Measurements from ENCODE around the gene STYXL2.

STYXL2 gene

GRCh38 chr1:167111868-167112709, 18.2 kb downstream of the STYXL2 start:
- no peak for DNase-seq

DNA sequence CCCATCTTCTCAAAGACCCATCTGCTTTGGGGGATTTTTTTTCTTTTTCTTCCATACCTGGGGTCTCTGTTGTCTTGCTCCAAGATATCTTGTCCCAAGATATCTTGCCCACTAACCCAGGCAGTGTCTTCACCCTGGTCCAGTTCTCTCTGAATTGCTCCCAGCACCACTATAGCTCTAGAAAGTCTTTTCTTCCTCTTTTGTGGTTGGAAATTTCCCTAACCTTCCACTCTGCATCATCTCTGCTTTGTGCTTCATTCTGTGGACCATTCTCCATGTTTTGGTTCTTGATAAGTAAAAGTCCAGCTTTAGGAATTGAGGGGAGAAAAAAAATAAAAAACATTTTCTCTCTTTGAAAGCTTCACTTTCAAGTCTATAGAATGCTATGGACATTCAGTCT, 20.9 kb downstream of the STYXL2 start:
- DNase-seq = no peak

DNA sequence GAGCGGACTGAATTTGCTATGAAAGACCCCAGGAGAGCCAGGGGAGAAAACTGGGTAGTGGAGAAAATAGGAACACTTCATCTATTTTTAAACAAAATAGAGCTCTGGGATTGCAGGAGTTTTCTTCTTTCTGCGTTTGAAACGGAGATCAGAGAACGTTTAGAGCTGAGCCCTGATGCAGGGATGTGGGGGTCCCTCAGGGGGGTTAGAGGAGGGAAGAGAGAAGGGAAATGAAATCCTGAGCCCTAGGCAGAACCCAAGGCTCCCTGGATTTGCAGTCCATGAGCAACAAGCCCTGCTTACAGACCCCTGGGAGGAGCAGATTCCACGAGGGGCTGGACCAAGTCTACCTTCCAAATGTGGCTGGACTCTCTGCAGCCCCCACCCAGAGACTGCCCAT, 21.8 kb downstream of the STYXL2 start:
- DNase-seq = no peak

DNA sequence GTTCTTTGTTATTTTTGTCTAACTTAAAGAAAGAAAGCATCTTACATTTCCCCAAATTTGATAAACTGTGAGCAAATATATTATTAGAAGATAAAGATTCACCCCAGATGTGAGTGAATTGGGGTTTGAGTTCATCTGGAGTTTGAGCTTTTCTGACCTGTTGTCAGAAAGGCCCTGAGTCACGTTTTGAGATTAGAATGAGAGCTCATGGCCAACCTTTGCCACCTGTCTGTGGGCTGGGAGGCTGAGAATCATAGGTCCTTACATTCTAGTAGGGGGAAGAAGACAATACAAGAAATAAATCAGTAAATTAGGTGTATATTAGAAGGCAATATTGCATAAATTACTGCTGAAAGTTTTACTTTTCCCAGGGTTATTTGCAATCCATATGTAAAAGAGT, 22.3 kb downstream of the STYXL2 start:
- no peak for DNase-seq

GRCh38 chr1:167117225-167117624, 23.4 kb downstream of the STYXL2 start:
- no peak for DNase-seq

GRCh38 chr1:167118188-167118587, 24.3 kb downstream of the STYXL2 start:
- no peak for DNase-seq

DNA sequence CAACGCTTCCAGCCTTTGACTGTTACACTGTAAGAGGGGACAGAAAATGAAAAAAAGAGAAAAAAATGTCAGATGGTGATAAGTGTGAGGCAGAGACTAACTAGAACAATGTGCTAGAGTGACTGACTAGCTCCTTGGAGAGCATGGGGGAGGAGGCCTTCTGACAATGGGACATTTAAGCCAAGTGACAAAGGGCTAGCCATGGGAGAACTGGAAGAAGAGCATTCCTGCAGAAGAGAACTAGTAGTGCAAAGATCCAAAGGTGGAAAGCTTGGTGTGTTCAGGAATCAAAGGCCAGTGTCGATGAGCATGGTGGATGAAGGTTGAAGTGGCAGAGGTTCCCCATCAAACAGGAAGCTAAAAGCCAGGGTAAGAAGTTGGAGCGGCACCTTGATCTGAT, 25.8 kb downstream of the STYXL2 start:
- DNase-seq = no peak

GRCh38 chr1:167120899-167121298, 27.0 kb downstream of the STYXL2 start:
- no peak for DNase-seq

- peak; percentile 84 for DNase-seq
These were observed 27.7 kb downstream of the STYXL2 start for GRCh38 chr1:167121375-167122120.

DNA sequence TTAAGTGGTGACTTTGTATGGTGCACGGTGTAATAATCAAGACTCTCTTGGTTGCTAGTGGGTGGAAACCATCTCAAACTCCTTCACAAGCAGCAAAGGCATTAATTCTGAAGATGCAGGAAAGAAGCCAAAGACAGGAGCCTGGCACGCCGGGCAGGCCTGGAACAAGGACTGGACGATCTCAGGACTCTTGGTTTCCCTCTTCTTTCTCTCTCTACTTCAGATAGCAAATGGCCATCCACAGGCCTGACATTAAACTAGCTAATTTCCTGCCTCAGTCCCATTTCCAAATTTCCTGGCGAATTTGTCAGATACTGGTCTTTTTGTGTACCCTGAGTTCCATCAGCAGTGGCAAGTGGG, 28.2 kb downstream of the STYXL2 start:
- DNase-seq = no peak

DNA sequence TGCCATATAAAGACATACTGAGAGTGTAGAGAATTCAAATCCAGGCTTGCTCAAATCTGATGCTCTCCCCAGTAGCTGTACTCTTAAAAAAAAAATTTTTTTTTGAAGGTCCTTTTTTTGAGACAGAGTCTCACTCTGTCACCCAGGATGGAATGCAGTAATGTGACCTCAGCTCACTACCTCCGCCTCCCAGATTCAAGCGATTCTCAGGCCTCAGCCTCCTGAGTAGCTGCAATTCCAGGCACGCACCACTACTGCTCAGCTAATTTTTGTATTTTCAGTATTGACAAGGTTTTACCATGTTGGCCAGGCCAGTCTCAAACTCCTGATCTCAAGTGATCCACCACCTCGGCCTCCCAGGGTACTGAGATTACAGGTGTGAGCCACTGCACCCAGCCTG, 28.7 kb downstream of the STYXL2 start:
- DNase-seq = no peak

DNA sequence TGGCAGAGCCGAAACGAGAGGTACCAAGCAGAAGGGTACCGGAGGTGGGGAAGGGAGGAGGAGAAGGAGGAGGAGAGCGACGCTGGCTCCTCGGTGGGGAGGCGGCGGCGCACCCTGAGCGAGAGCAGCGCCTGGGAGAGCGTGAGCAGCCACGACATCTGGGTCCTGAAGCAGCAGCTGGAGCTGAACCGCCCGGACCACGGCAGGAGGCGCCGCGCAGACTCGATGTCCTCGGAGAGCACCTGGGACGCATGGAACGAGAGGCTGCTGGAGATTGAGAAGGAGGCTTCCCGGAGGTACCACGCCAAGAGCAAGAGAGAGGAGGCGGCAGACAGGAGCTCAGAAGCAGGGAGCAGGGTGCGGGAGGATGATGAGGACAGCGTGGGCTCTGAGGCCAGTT, 32.4 kb downstream of the STYXL2 start:
- DNase-seq = no peak

DNA sequence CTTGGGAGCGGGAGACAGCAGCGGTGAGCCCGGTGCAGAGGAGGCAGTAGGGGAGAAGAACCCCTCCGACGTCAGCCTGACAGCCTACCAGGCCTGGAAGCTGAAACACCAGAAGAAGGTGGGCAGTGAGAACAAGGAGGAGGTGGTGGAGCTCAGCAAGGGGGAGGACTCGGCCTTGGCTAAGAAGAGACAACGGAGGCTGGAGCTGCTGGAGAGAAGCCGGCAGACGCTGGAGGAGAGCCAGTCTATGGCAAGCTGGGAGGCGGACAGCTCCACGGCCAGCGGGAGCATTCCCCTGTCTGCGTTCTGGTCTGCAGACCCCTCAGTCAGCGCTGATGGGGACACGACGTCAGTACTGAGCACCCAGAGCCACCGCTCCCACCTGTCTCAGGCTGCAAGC, 32.9 kb downstream of the STYXL2 start:
- no peak for DNase-seq

GRCh38 chr1:167127236-167127635, 33.4 kb downstream of the STYXL2 start:
- DNase-seq = no peak

GRCh38 chr1:167127661-167128060, 33.8 kb downstream of the STYXL2 start:
- no peak for DNase-seq

DNA sequence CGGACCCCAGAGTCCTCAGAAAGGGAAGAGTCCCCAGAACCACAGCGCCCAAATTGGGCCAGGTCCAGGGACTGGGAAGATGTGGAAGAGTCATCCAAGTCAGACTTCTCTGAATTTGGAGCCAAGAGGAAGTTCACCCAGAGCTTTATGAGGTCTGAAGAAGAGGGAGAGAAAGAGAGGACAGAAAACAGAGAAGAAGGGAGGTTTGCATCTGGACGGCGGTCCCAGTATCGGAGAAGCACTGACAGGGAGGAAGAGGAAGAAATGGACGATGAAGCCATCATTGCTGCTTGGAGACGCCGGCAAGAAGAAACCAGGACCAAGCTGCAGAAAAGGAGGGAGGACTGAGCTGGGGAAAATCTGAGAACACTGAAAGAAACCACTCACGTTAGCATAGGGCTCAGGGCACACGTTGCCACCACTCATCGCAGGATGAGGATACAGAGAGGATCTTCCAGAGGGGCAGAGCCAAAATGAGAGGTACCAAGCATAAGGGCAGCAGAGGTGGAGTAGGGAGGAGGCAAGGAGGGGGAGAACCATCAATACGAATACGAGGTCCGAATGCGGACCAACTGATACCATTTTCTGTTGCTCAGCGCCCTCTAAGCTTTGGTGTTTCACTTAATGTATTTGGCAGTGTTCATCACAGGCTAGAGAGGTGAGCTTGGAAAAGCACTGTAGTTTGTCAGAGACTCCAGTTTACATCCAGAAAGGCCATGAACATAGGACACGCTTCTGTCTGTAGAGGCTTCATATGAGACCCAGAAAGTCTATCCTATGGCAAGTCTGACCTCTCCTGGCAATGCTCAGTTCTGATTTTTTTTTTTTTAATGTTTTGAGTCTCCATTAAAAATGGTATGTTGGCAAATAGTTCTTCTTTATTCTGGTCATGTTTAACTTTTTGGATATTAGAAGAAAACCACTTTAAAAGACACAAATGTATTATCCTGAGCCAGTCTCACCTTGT, 34.7 kb downstream of the STYXL2 start:
- no peak for DNase-seq

- DNase-seq = no peak
These were observed 37.1 kb downstream of the STYXL2 start for GRCh38 chr1:167130829-167131510.

- DNase-seq = no peak
These were observed 38.6 kb downstream of the STYXL2 start for GRCh38 chr1:167132301-167133010.

DNA sequence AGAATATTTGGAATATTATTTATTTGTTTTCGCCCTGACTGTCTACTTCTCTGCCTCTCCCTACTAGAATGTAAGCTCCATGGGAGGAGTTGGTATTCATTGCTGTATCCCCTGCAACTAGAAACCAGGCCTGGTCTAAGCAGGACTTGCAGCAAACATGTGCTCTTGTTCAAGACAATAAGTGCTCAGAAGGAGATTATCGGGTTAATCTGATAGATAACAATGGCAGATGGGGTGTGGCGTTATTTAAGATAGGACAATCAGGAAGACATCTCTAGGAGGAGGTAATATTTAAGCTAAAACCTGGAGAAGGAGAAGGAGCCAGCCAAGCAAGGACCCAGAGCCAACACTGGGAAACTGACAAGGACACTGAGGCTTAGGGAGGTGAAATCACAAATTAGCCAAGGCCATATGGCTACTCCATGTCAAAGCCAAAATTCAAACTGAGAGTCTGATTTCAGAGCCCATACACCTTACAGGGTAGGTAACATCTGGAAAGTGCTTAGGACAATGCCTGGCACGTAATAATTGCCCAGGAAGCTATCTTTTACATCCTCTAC, 41.5 kb downstream of the STYXL2 start:
- DNase-seq = no peak

GRCh38 chr1:167136191-167136614, 42.3 kb downstream of the STYXL2 start:
- peak; percentile 50 for DNase-seq

DNA sequence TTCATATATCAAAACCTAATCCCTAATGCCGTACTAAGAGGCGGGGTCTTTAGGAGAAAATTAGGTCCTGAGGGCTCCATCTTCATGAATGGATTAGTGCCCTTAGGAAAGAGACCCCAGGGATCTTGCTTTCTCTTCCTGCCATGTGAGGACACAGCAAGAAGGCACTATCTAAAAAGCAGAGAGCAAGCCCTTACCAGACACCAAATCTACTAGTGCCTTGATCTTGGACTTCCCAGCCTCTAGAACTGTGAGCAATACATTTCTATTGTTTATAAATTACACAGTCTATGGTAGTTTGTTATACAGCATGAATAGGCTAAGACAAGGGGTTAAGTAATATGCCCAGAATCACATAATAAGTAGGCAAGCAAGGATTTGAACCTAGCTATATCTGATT, 42.9 kb downstream of the STYXL2 start:
- DNase-seq = no peak
